ENCODE measurements around the gene RREB1. TPM values are rescaled to one million over a fixed set of nuclear protein-coding genes. Genes with fewer than 3 reads are reported as not detected.
"Not testable (repeated sequence)": the region's sequence is repeated elsewhere in the genome, so short reads cannot be mapped to it uniquely, and the experiment has no call there.

The RREB1 gene
- total and polyA plus RNA-seq, 7 donors = 6.0 to 31.9 (median 20.7) TPM

GRCh38 chr6:7264686-7265384 is 157.1 kb downstream of the RREB1 start:
- TF ChIP-seq POLR2AphosphoS5 (IDR thresholded peaks at IDR 0.05) (no peak), EP300 (IDR thresholded peaks at IDR 0.05) (no peak), POLR2A (IDR thresholded peaks at IDR 0.05) (no peak)
- 78 to 87% methylated on average over 17 of the region's 17 CpGs for WGBS, 2 donors
- Histone ChIP-seq H3K27ac (no peak overlapping the region), H3K36me3 (no peaks in the 10 kb centered on the region), H3K4me1 (peaks cover 0 to 22% (median 9%) of the 10 kb centered on the region in 4 donors), H3K9me3 (no peaks in the 10 kb centered on the region), H3K27me3 (no peaks in the 10 kb centered on the region), H3K4me3 (no peak overlapping the region)
- intact Hi-C loops (cut with DNase I) = no loop called here
- DNase-seq = peak; percentile 39

DNA sequence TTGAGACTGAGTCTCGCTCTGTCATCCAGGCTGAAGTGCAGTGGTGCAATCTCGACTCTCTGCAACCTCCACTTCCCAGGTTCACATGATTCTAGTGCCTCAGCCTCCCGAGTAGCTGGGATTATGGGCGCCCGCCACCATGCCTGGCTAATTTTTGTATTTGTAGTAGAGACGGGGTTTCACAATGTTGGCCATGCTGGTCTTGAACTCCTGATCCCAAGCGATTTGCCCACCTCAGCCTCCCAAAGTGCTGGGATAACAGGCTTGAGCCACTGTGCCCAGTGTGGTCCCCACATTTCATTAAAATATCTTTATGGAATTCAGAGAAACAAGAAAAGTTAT is 157.6 kb downstream of the RREB1 start:
- H3K4me3 ChIP-seq = not testable (repeated sequence)

GRCh38 chr6:7267071-7267465 is 159.3 kb downstream of the RREB1 start:
- Histone ChIP-seq H3K4me1 (peaks cover 0 to 9% (median 3%) of the 10 kb centered on the region in 4 donors), H3K36me3 (no peaks in the 10 kb centered on the region), H3K27me3 (no peaks in the 10 kb centered on the region), H3K9me3 (no peaks in the 10 kb centered on the region), H3K27ac (no peak overlapping the region), H3K4me3 (no peak overlapping the region)
- no peak for TF ChIP-seq CTCF (IDR thresholded peaks at IDR 0.05)
- peak; percentile 55 for DNase-seq
- intact Hi-C loops (cut with DNase I) = no loop called here
- 96 to 97% methylated on average over 8 of the region's 8 CpGs for WGBS, 2 donors

More for the DNA sequence above, 157.6 kb downstream of the RREB1 start:
- intact Hi-C loops (cut with DNase I); H3K27me3 ChIP-seq; H3K9me3 ChIP-seq; H3K27ac ChIP-seq; H3K36me3 ChIP-seq; DNase-seq: not testable (repeated sequence)
- peaks cover 0 to 22% (median 9%) of the 10 kb centered on the region in 4 donors for H3K4me1 ChIP-seq
- 93 to 94% methylated on average over 7 of the region's 7 CpGs for WGBS, 2 donors

DNA sequence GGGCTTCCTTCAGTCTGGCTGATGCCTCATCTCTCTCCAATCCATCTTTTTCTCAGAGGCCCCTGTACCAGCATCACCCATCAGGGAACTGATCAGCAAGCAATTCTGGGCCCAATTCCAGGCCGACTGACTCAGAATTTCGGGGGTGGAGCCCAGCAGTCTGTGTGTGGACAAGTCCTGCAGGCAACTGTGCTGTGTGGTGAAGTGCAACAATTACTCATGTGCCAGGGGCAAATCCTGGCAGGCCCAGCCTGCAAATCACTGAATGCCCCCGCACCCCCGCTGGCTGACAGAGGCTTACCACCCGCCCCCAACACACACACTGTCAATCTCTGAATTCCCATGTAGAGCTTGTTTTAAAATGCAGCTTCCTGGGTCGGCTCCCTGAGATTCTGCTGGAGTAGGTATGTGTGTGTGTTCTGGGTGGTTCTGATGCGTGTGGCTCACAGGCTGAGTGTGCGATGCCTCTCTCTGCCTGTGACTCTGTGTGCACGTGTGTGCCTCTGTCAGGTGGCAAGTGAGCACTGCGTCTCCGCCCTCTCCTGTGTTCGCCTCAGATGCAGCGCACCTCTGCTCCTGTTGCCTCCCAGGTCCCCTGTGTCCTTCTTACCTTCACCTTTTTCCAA is 159.8 kb downstream of the RREB1 start:
- peak; percentile 73 for DNase-seq
- H3K27me3 ChIP-seq = no peaks in the 10 kb centered on the region
- intact Hi-C loops (cut with DNase I) = no loop called here

DNA sequence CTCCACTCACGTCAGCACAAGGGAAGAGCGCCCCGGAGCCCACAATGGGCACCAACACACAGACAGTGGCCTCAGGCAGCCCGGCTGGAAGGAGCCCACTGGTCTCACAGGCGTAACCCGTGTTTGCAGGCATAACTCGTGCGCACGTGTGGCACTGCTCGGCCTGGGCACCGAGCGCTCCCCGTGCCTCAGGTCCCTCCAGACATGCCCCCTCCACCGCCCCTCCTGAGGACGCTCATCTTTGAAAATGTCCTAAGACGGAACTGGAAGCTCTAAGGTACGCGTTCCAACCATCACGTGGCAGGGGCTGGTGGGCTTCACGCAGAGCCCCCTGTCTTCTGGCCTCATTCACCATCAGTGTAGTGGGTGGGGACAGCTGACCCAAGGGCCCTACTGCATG is 160.6 kb downstream of the RREB1 start:
- 95 to 96% methylated on average over 20 of the region's 20 CpGs for WGBS, 2 donors
- H3K4me3 ChIP-seq = no peak overlapping the region

More for the DNA sequence above, 159.8 kb downstream of the RREB1 start:
- 70 to 80% methylated on average over 13 of the region's 13 CpGs for WGBS, 2 donors
- H3K4me1 ChIP-seq = peaks cover 0 to 9% (median 3%) of the 10 kb centered on the region in 4 donors
- H3K4me3 ChIP-seq = no peak overlapping the region
- no peak for TF ChIP-seq EP300 (IDR thresholded peaks at IDR 0.05)
- TF ChIP-seq POLR2AphosphoS5 (IDR thresholded peaks at IDR 0.05) = no peak
- no peak for TF ChIP-seq POLR2A (IDR thresholded peaks at IDR 0.05)
- no peak for TF ChIP-seq CTCF (IDR thresholded peaks at IDR 0.05)
- no peak overlapping the region for H3K27ac ChIP-seq
- no peaks in the 10 kb centered on the region for H3K9me3 ChIP-seq
- H3K36me3 ChIP-seq = no peaks in the 10 kb centered on the region

More for the DNA sequence above, 160.6 kb downstream of the RREB1 start:
- TF ChIP-seq CTCF (IDR thresholded peaks at IDR 0.05) = no peak
- TF ChIP-seq POLR2A (IDR thresholded peaks at IDR 0.05) = no peak
- no peak for TF ChIP-seq EP300 (IDR thresholded peaks at IDR 0.05)
- no peak for TF ChIP-seq POLR2AphosphoS5 (IDR thresholded peaks at IDR 0.05)
- Histone ChIP-seq H3K27me3 (no peaks in the 10 kb centered on the region), H3K4me1 (peaks cover 0 to 9% (median 3%) of the 10 kb centered on the region in 4 donors), H3K27ac (no peak overlapping the region), H3K9me3 (no peaks in the 10 kb centered on the region), H3K36me3 (no peaks in the 10 kb centered on the region)
- intact Hi-C loops (cut with DNase I) = no loop called here
- peak; percentile 49 for DNase-seq

Data from sigmoid colon (tissue), 7 donors.